Parathyroid adenoma (tissue), 2 donors: ENCODE measurements around the gene FOXN3.

Experiments
- H2AFZ ChIP-seq: fragments of 300-600 bp; sonication (generic); one replicate; pipeline ENCODE4 v1.7.0; 2017; ENCODE audit warnings: antibody characterized with exemption, mild to moderate bottlenecking
- H3K27ac ChIP-seq: fragments of 300-600 bp; sonication (generic); one replicate; pipeline ENCODE4 v1.7.0; 2017
- H3K27me3 ChIP-seq: fragments of 300-600 bp; sonication (generic); one replicate; pipeline ENCODE4 v1.7.0; 2017; ENCODE audit warnings: low read length; ENCODE audit not compliant: control insufficient read depth, insufficient read depth
- H3K36me3 ChIP-seq: fragments of 300-600 bp; sonication (generic); one replicate; pipeline ENCODE4 v1.7.0; 2017; ENCODE audit warnings: low read length; ENCODE audit not compliant: control insufficient read depth, insufficient read depth
- H3K4me1 ChIP-seq: fragments of 300-600 bp; sonication (generic); one replicate; pipeline ENCODE4 v1.7.0; 2017; ENCODE audit warnings: control low read depth
- H3K4me2 ChIP-seq: fragments of 300-600 bp; sonication (generic); one replicate; pipeline ENCODE4 v1.7.0; 2017; ENCODE audit warnings: low read length
- H3K4me3 ChIP-seq: fragments of 300-600 bp; sonication (generic); one replicate; pipeline ENCODE4 v1.7.0; 2017; ENCODE audit warnings: low read depth, low read length
- H3K79me2 ChIP-seq: fragments of 300-600 bp; sonication (generic); one replicate; pipeline ENCODE4 v1.7.0; 2017; ENCODE audit warnings: control low read depth
- H3K9ac ChIP-seq: fragments of 300-600 bp; sonication (generic); one replicate; pipeline ENCODE4 v1.7.0; 2017; ENCODE audit warnings: mild to moderate bottlenecking
- H3K9me3 ChIP-seq: fragments of 300-600 bp; sonication (generic); one replicate; pipeline ENCODE4 v1.7.0; 2017; ENCODE audit warnings: low read length; ENCODE audit not compliant: control insufficient read depth
- CTCF ChIP-seq: fragments of 300-600 bp; sonication (generic); IDR thresholded peaks from one replicate; pipeline ENCODE4 v1.7.0; 2017; ENCODE audit warnings: antibody characterized with exemption, mild to moderate bottlenecking
- donor health status: primary hyperparathyroidism.

The FOXN3 gene

GRCh38 chr14:89241934-89242651 is 174.9 kb downstream of the FOXN3 start:
- Histone ChIP-seq H3K4me1 (peaks cover 18% of the 10 kb centered on the region), H3K27me3 (no peaks in the 10 kb centered on the region), H3K4me2 (no peak overlapping the region), H2AFZ (no peak overlapping the region), H3K36me3 (no peaks in the 10 kb centered on the region), H3K9me3 (no peaks in the 10 kb centered on the region), H3K9ac (no peak overlapping the region), H3K27ac (no peak overlapping the region), H3K4me3 (no peak overlapping the region), H3K79me2 (peaks cover 24% of the 10 kb centered on the region)
- no peak for TF ChIP-seq CTCF

DNA sequence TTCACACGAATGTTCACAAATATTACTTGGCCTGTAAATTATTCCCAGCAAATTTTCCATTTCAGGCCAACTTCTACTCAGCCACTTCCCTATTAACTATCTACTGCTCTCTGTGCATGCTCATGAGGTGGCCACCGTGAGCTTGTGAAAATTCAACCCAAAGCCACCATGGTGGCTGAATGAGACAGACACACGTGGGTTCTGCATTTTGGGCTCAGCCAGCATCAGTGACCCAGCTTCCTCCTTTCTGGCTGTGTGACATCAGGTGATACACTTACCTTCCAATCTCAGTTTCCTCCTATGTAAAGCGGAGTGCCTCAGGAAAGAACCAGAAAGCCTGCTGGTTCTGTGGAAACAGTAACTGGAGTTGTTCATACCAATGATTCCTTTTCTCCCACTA is 175.8 kb downstream of the FOXN3 start:
- peaks cover 30% of the 10 kb centered on the region for H3K79me2 ChIP-seq
- H3K4me1 ChIP-seq = peaks cover 18% of the 10 kb centered on the region
- TF ChIP-seq CTCF = no peak
- H3K4me3 ChIP-seq = no peak overlapping the region
- H3K9ac ChIP-seq = no peak overlapping the region
- no peaks in the 10 kb centered on the region for H3K27me3 ChIP-seq
- H3K4me2 ChIP-seq = no peak overlapping the region
- no peaks in the 10 kb centered on the region for H3K36me3 ChIP-seq
- no peaks in the 10 kb centered on the region for H3K9me3 ChIP-seq
- no peak overlapping the region for H3K27ac ChIP-seq
- no peak overlapping the region for H2AFZ ChIP-seq

GRCh38 chr14:89240414-89240813 is 176.6 kb downstream of the FOXN3 start:
- H3K9ac ChIP-seq = no peak overlapping the region
- H3K4me2 ChIP-seq = no peak overlapping the region
- peaks cover 37% of the 10 kb centered on the region for H3K79me2 ChIP-seq
- H3K27ac ChIP-seq = no peak overlapping the region
- peaks cover 18% of the 10 kb centered on the region for H3K4me1 ChIP-seq
- H3K9me3 ChIP-seq = no peaks in the 10 kb centered on the region
- no peaks in the 10 kb centered on the region for H3K36me3 ChIP-seq
- H2AFZ ChIP-seq = no peak overlapping the region
- no peak for TF ChIP-seq CTCF
- no peaks in the 10 kb centered on the region for H3K27me3 ChIP-seq
- H3K4me3 ChIP-seq = no peak overlapping the region

GRCh38 chr14:89239023-89239422 is 178.0 kb downstream of the FOXN3 start:
- no peak overlapping the region for H3K4me3 ChIP-seq
- no peaks in the 10 kb centered on the region for H3K36me3 ChIP-seq
- no peaks in the 10 kb centered on the region for H3K9me3 ChIP-seq
- H3K27ac ChIP-seq = no peak overlapping the region
- H2AFZ ChIP-seq = no peak overlapping the region
- TF ChIP-seq CTCF = no peak
- no peak overlapping the region for H3K4me2 ChIP-seq
- H3K27me3 ChIP-seq = no peaks in the 10 kb centered on the region
- peaks cover 39% of the 10 kb centered on the region for H3K79me2 ChIP-seq
- H3K4me1 ChIP-seq = peaks cover 14% of the 10 kb centered on the region
- no peak overlapping the region for H3K9ac ChIP-seq

DNA sequence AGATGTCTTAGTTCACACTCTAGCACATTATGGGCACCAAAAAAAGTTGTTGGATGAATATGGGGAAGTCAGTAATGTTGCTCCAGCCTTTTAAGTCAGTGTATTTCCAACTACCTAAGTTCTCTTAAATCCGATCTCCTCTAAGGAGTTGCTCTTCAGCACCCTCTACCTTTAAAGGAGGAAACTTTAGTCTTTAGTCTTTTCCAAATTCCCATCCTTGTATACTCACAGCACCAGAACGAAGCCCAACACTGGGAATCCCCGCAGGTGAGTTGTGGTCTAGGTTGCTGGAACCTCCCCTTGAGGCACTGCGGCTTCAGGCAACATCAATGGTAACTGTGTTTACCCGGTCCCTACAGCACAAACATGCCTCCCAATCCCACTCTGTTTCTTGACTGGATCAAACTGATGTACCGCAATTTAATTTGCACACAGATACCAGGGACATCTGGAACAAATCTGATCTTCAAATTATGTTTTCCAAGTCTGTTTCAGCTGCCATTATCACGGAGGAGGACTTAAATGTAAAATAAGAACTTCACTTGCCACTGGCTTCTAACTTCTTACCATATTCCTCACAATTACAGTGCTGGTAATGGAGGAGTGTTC is 179.0 kb downstream of the FOXN3 start:
- Histone ChIP-seq H3K27me3 (no peaks in the 10 kb centered on the region), H2AFZ (no peak overlapping the region), H3K4me1 (peaks cover 4% of the 10 kb centered on the region), H3K9ac (no peak overlapping the region), H3K4me2 (no peak overlapping the region), H3K4me3 (no peak overlapping the region), H3K9me3 (no peaks in the 10 kb centered on the region), H3K36me3 (no peaks in the 10 kb centered on the region), H3K27ac (no peak overlapping the region), H3K79me2 (peaks cover 45% of the 10 kb centered on the region)
- peak; percentile 41 for TF ChIP-seq CTCF
